Lower leg skin (tissue), 3 donors: ENCODE data around the gene DGKQ.

Experiments
- POLR2A ChIP-seq, 2 donors: fragments of 450-650 bp; IDR thresholded peaks; one replicate each; pipeline ENCODE4 v1.6.1; 2016 to 2017; ENCODE audit warnings: antibody characterized with exemption in 2 of 2, mild to moderate bottlenecking in 1 of 2, moderate library complexity in 1 of 2
- TF ChIP-seq, protein P1 (sequence below), 3 donors: fragments of 450-650 bp; IDR thresholded peaks; one replicate each; pipeline ENCODE4 v1.5.1; 2016; ENCODE audit warnings: antibody characterized with exemption in 3 of 3, mild to moderate bottlenecking in 3 of 3, moderate library complexity in 2 of 3

DNA sequence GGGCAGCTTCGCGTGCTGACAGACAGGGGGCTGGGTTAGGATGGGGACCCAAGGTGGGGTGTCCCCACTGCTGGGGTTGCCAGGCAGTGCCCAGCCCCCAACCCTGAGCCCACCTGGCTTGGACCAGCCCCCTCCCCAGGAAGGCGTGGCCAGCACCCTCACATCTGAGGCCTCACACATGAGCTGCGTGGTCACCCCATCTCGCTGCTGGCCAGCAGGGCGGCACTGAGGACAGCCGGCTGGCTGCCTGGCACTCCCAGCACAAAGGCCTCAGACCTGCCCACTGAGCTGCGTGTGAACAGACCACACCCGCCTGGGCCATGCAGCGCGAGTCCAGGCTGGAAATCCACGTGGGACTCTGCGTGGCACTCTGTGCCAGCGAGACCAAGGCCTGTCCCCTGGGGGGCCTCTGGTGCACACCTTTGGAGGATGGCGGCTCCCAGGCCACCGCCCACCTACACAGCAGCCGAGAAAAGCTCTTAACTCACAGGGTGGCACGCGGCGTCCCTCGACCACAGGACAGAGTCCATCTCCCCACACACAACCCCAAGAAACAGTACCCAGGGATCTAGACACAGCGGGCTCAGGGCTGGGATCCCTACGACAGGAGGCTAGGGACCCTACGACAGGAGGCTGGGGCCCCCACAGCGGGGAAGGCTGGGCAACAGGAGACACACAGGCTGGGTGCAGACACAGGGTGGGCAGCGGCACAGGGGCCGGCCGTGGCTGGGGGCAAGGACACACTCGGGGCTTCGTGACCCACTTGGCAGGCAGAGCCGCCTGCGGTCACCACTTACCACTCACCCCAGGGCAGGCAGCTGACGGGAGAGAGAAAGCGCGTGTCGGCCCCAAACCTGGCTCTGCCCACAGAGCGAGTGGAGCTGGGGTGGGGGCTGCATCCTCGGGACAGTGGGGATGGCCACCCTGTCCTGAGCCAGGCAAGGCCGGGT is 9.8 kb downstream of the DGKQ start:
- TF ChIP-seq, protein P1, sequence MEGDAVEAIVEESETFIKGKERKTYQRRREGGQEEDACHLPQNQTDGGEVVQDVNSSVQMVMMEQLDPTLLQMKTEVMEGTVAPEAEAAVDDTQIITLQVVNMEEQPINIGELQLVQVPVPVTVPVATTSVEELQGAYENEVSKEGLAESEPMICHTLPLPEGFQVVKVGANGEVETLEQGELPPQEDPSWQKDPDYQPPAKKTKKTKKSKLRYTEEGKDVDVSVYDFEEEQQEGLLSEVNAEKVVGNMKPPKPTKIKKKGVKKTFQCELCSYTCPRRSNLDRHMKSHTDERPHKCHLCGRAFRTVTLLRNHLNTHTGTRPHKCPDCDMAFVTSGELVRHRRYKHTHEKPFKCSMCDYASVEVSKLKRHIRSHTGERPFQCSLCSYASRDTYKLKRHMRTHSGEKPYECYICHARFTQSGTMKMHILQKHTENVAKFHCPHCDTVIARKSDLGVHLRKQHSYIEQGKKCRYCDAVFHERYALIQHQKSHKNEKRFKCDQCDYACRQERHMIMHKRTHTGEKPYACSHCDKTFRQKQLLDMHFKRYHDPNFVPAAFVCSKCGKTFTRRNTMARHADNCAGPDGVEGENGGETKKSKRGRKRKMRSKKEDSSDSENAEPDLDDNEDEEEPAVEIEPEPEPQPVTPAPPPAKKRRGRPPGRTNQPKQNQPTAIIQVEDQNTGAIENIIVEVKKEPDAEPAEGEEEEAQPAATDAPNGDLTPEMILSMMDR (IDR thresholded peaks at IDR 0.05), result no peak
- TF ChIP-seq POLR2A (IDR thresholded peaks at IDR 0.05), result no peak
